GM23338 (cell line): ENCODE measurements around the gene PTGDR2. TPM values are rescaled to one million over a fixed set of nuclear protein-coding genes. Genes with fewer than 3 reads are reported as not detected.

ENCODE experiments used
- ATAC-seq: fragments of 200-7000 bp; cut with Tn5 transposase; 3 replicates; pipeline ENCODE4 v1.9.1; 2020
- DNase-seq: peaks from one replicate; pipeline ENCODE4 v3.0.0-alpha.2; 2015; ENCODE audit warnings: low spot score
- H2AFZ ChIP-seq: fragments of 200-600 bp; sonication (generic); 2 replicates; pipeline ENCODE4 v1.8.0; 2016; ENCODE audit warnings: antibody characterized with exemption, mild to moderate bottlenecking, moderate library complexity
- H3F3A ChIP-seq: fragments of 200-600 bp; sonication (generic); replicated peaks from 2 replicates; pipeline ENCODE4 v1.8.0; 2017; ENCODE audit warnings: antibody characterized with exemption, mixed run types, low read depth
- H3K27ac ChIP-seq: fragments of 200-600 bp; sonication (generic); 2 replicates; pipeline ENCODE4 v1.6.1; 2016; ENCODE audit warnings: low read depth
- H3K27me3 ChIP-seq: fragments of 200-600 bp; sonication (generic); 2 replicates; pipeline ENCODE4 v1.8.0; 2016; ENCODE audit warnings: mild to moderate bottlenecking, mixed run types, moderate library complexity; ENCODE audit not compliant: insufficient read depth
- H3K36me3 ChIP-seq: fragments of 200-600 bp; sonication (generic); 2 replicates; pipeline ENCODE4 v1.8.0; 2016; ENCODE audit warnings: mild to moderate bottlenecking; ENCODE audit not compliant: insufficient read depth
- H3K4me1 ChIP-seq: fragments of 200-600 bp; sonication (generic); 2 replicates; pipeline ENCODE4 v1.8.0; 2016; ENCODE audit warnings: mild to moderate bottlenecking, moderate library complexity; ENCODE audit not compliant: insufficient read depth
- H3K4me2 ChIP-seq: fragments of 200-600 bp; sonication (generic); 2 replicates; pipeline ENCODE4 v1.7.1; 2017; ENCODE audit warnings: mixed run types
- H3K4me3 ChIP-seq: fragments of 200-600 bp; sonication (generic); 2 replicates; pipeline ENCODE4 v1.6.1; 2016; ENCODE audit warnings: mixed run types
- H3K79me2 ChIP-seq: fragments of 200-600 bp; sonication (generic); replicated peaks from 2 replicates; pipeline ENCODE4 v1.8.0; 2017; ENCODE audit warnings: mild to moderate bottlenecking; ENCODE audit not compliant: insufficient read depth
- H3K9me2 ChIP-seq: fragments of 200-600 bp; sonication (generic); 2 replicates; pipeline ENCODE4 v1.8.0; 2017; ENCODE audit not compliant: insufficient read depth
- H4K20me1 ChIP-seq: fragments of 200-600 bp; sonication (generic); replicated peaks from 2 replicates; pipeline ENCODE4 v1.8.0; 2017; ENCODE audit warnings: mild to moderate bottlenecking; ENCODE audit not compliant: insufficient read depth
- H3K27ac Mint-ChIP-seq: 2 replicates; pipeline ENCODE4 v1.8.0; 2020; ENCODE audit warnings: inconsistent platforms, mild to moderate bottlenecking, moderate library complexity, mixed read lengths
- H3K27me3 Mint-ChIP-seq: 3 replicates; pipeline ENCODE4 v1.8.0; 2022; ENCODE audit warnings: low read depth, mild to moderate bottlenecking, moderate library complexity, mixed read lengths, inconsistent platforms; ENCODE audit not compliant: insufficient read depth, poor library complexity
- H3K36me3 Mint-ChIP-seq: 3 replicates; pipeline ENCODE4 v1.8.0; 2021; ENCODE audit warnings: low read depth, mild to moderate bottlenecking, inconsistent platforms, moderate library complexity, mixed read lengths
- H3K4me1 Mint-ChIP-seq: 3 replicates; pipeline ENCODE4 v1.8.0; 2020; ENCODE audit warnings: mild to moderate bottlenecking, inconsistent platforms, mixed read lengths
- H3K4me3 Mint-ChIP-seq: 3 replicates; pipeline ENCODE4 v1.8.0; 2021; ENCODE audit warnings: moderate library complexity, mild to moderate bottlenecking, inconsistent platforms, mixed read lengths
- H3K9me3 Mint-ChIP-seq: 3 replicates; pipeline ENCODE4 v1.8.0; 2020; ENCODE audit warnings: moderate library complexity, mild to moderate bottlenecking, inconsistent platforms, mixed read lengths
- CREB1 ChIP-seq: fragments of 250-450 bp; sonication (Bioruptor Pico); IDR thresholded peaks from 2 replicates; pipeline ENCODE4 v1.5.0; 2020; ENCODE audit warnings: low read depth, mild to moderate bottlenecking, moderate library complexity
- REST ChIP-seq: IDR thresholded peaks from one replicate; pipeline ENCODE4 v1.6.1; 2018; ENCODE audit warnings: antibody characterized with exemption; ENCODE audit not compliant: unreplicated experiment
- polyA plus RNA-seq: library from polyadenylated mRNA; unstranded; fragments of >200 nt; fragmentation: Nextera tagmentation; extraction: Ambion mirVana; gene quantifications from 2 replicates; pipeline ENCODE4 v1.2.1, GENCODE V29; 2016
- total RNA-seq: library from RNA; depleted of rRNA; stranded (reverse); fragments of >200 nt; shearing (Covaris generic); gene quantifications from 2 replicates; pipeline ENCODE4 v1.2.3, GENCODE V29; 2014
- TF ChIP-seq, protein P1 (sequence below): fragments of 250-450 bp; sonication (Bioruptor Pico); IDR thresholded peaks from 2 replicates; pipeline ENCODE4 v1.5.0; 2020; ENCODE audit warnings: mild to moderate bottlenecking, moderate library complexity

The PTGDR2 gene
- total and polyA plus RNA-seq, 2 experiments from 2014 or later, result 0.24 to 0.73 TPM

DNA sequence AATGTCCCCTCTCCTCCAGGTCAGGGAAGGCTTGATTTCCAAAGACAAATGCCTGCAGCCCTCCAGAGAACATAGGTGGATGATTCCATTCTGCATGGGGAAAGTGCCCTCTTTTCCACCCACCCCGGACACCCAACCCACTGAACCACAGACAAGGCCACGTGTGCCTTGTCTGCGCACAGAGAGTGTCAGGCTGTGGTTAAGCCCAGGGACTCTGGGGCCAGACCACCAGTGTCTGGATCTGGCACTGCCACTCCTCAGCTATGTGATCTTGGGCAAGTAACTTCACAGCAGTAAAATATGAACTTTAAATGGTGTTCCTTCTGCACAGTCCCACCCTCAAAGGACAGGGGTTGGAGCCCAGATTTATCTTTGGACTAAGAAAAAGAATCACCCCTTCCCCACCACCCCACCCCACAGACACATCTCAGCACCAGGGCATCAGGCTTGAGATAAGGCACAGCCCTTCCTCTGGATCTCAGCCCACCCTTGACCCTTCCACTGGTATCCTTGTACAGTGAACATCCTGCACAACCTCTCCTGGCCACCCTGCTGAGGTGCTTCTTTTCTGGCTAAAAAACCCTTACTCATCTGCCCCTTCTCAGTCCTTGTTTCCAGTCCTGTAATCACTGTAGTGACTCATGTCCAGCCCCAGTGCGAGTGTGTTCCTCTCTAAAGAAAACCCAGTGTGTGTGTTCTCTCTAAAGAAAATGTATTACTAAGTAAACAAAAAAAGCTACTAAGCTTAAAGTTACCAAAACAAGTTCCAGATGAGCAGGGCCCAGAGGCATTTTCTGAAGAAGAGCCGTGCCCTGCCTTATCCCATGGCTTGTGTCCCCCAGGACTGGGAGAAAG lies 1.9 kb upstream of the PTGDR2 start:
- no peaks in the 10 kb centered on the region for H3K4me1 ChIP-seq
- peaks cover 11% of the 10 kb centered on the region for H3K27me3 Mint-ChIP-seq
- H2AFZ ChIP-seq, result no peak overlapping the region
- no peaks in the 10 kb centered on the region for H3K79me2 ChIP-seq
- DNase-seq (no peak), ATAC-seq (no peak)
- H3K9me3 Mint-ChIP-seq, result no peaks in the 10 kb centered on the region; the same call in 2 of the 3 replicates
- no peaks in the 10 kb centered on the region for H3K36me3 ChIP-seq
- H3K4me3 Mint-ChIP-seq, result no peak overlapping the region
- no peak overlapping the region for H3K4me3 ChIP-seq
- no peaks in the 10 kb centered on the region for H3K9me2 ChIP-seq
- no peaks in the 10 kb centered on the region; the same call in 2 of the 3 replicates for H3K4me1 Mint-ChIP-seq
- H3K36me3 Mint-ChIP-seq, result peaks cover 3% of the 10 kb centered on the region; the same call in 2 of the 3 replicates
- no peak for TF ChIP-seq REST
- TF ChIP-seq CREB1 (CRISPR knock-in tag), result no peak
- TF ChIP-seq, protein P1, sequence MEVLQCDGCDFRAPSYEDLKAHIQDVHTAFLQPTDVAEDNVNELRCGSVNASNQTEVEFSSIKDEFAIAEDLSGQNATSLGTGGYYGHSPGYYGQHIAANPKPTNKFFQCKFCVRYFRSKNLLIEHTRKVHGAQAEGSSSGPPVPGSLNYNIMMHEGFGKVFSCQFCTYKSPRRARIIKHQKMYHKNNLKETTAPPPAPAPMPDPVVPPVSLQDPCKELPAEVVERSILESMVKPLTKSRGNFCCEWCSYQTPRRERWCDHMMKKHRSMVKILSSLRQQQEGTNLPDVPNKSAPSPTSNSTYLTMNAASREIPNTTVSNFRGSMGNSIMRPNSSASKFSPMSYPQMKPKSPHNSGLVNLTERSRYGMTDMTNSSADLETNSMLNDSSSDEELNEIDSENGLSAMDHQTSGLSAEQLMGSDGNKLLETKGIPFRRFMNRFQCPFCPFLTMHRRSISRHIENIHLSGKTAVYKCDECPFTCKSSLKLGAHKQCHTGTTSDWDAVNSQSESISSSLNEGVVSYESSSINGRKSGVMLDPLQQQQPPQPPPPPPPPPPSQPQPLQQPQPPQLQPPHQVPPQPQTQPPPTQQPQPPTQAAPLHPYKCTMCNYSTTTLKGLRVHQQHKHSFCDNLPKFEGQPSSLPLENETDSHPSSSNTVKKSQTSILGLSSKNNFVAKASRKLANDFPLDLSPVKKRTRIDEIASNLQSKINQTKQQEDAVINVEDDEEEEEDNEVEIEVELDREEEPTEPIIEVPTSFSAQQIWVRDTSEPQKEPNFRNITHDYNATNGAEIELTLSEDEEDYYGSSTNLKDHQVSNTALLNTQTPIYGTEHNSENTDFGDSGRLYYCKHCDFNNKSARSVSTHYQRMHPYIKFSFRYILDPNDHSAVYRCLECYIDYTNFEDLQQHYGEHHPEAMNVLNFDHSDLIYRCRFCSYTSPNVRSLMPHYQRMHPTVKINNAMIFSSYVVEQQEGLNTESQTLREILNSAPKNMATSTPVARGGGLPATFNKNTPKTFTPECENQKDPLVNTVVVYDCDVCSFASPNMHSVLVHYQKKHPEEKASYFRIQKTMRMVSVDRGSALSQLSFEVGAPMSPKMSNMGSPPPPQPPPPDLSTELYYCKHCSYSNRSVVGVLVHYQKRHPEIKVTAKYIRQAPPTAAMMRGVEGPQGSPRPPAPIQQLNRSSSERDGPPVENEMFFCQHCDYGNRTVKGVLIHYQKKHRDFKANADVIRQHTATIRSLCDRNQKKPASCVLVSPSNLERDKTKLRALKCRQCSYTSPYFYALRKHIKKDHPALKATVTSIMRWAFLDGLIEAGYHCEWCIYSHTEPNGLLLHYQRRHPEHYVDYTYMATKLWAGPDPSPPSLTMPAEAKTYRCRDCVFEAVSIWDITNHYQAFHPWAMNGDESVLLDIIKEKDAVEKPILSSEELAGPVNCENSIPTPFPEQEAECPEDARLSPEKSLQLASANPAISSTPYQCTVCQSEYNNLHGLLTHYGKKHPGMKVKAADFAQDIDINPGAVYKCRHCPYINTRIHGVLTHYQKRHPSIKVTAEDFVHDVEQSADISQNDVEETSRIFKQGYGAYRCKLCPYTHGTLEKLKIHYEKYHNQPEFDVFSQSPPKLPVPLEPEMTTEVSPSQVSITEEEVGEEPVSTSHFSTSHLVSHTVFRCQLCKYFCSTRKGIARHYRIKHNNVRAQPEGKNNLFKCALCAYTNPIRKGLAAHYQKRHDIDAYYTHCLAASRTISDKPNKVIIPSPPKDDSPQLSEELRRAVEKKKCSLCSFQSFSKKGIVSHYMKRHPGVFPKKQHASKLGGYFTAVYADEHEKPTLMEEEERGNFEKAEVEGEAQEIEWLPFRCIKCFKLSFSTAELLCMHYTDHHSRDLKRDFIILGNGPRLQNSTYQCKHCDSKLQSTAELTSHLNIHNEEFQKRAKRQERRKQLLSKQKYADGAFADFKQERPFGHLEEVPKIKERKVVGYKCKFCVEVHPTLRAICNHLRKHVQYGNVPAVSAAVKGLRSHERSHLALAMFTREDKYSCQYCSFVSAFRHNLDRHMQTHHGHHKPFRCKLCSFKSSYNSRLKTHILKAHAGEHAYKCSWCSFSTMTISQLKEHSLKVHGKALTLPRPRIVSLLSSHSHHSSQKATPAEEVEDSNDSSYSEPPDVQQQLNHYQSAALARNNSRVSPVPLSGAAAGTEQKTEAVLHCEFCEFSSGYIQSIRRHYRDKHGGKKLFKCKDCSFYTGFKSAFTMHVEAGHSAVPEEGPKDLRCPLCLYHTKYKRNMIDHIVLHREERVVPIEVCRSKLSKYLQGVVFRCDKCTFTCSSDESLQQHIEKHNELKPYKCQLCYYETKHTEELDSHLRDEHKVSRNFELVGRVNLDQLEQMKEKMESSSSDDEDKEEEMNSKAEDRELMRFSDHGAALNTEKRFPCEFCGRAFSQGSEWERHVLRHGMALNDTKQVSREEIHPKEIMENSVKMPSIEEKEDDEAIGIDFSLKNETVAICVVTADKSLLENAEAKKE (CRISPR knock-in tag), result no peak
- no peaks in the 10 kb centered on the region for H3F3A ChIP-seq
- no peak overlapping the region for H3K4me2 ChIP-seq
- peaks cover 21% of the 10 kb centered on the region for H3K27me3 ChIP-seq
- H4K20me1 ChIP-seq, result no peaks in the 10 kb centered on the region
- H3K27ac ChIP-seq, result no peak overlapping the region
- no peak overlapping the region for H3K27ac Mint-ChIP-seq
